Body of pancreas (tissue), 4 donors: ENCODE data around the gene OR10P1. TPM values are rescaled to one million over a fixed set of nuclear protein-coding genes. Genes with fewer than 3 reads are reported as not detected.

Source experiments
- ATAC-seq: fragments of 150-250 bp; one replicate; pipeline ENCODE4 v1.9.1; 2016
- DNase-seq, 4 donors: peaks; one replicate each; pipeline ENCODE4 v3.0.0-alpha.2; 2019
- H3K27ac ChIP-seq, 4 donors: fragments of 200-600 bp; sonication (generic); 1 replicate in 3 of 4; 2 replicates in 1 of 4; pipeline versions ENCODE4 v1.5.1 to v1.6.1; 2016 to 2019; ENCODE audit warnings: mild to moderate bottlenecking in 1 of 4, mixed read lengths in 1 of 4, moderate library complexity in 1 of 4
- H3K27me3 ChIP-seq, 2 donors: fragments of 200-600 bp; sonication (generic); one replicate each; pipeline ENCODE4 v1.6.0; 2016; ENCODE audit warnings: mild to moderate bottlenecking in 1 of 2
- H3K36me3 ChIP-seq, 2 donors: fragments of 200-600 bp; sonication (generic); replicated peaks in 1 of 2; 2 replicates each; pipeline ENCODE4 v1.5.1; 2016; ENCODE audit warnings: low read depth in 2 of 2; ENCODE audit not compliant: insufficient read depth in 1 of 2
- H3K4me1 ChIP-seq: fragments of 200-600 bp; sonication (generic); one replicate; pipeline ENCODE4 v1.6.0; 2016
- H3K4me3 ChIP-seq, 2 donors: fragments of 200-600 bp; sonication (generic); 1 replicate in 1 of 2; 2 replicates in 1 of 2; pipeline ENCODE4 v1.5.1; 2016 to 2019
- H3K9me3 ChIP-seq, 3 donors: fragments of 200-600 bp; sonication (generic); 1 replicate in 2 of 3; 2 replicates in 1 of 3; pipeline ENCODE4 v1.5.1; 2016
- POLR2A ChIP-seq, 3 donors: fragments of 450-650 bp; IDR thresholded peaks; one replicate each; pipeline ENCODE4 v1.6.1; 2016; ENCODE audit warnings: antibody characterized with exemption in 3 of 3, mild to moderate bottlenecking in 2 of 3
- WGBS, 2 donors: methylation state at CpG; one replicate each; pipeline ENCODE4 v1.1.5; 2017; 5-methylcytosine and 5-hydroxymethylcytosine counted together
- intact Hi-C: fragments of 100-400 bp; cut with DNase I; formaldehyde crosslinking; loops from one replicate; pipeline ENCODE4 v1.15.1; 2023
- total RNA-seq, 2 donors: library from RNA; depleted of rRNA; stranded (reverse); fragments of >200 nt; gene quantifications; one replicate each; pipeline ENCODE4 v1.1.0, GENCODE V29; 2016
- TF ChIP-seq, protein P1 (sequence below), 7 experiments: fragments of 450-650 bp in 4 of 7; fragments of 200-600 bp in 3 of 7; sonication (generic) in 3 of 7; IDR thresholded peaks; one replicate each; pipeline ENCODE4 v1.5.1; 2016 to 2019; ENCODE audit warnings: antibody characterized with exemption in 7 of 7

OR10P1 gene
- total RNA-seq, 2 donors from 2014 or later = not detected

DNA sequence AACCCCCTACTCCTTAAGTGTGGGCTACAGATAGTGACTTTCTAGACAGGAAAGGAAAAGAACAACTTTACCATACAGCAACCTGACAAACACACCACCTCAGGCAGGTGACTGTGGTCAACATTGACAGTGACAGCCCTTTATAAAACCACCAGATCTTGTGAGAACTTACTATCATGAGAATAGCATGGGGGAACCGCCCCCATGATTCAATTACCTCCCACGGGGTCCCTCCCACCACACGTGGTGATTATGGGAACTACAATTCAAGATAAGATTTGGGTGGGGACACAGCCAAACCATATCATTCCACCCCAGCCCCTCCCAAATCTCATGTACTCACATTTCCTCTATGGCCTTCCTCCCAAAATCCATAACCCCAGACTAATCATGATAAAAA is 16.3 kb downstream of the OR10P1 start:
- ATAC-seq = no peak
- Histone ChIP-seq H3K27ac (no peak overlapping the region), H3K36me3 (no peaks in the 10 kb centered on the region), H3K4me3 (no peak overlapping the region), H3K27me3 (no peaks in the 10 kb centered on the region), H3K4me1 (peaks cover 4% of the 10 kb centered on the region), H3K9me3 (no peaks in the 10 kb centered on the region)
- intact Hi-C loops = no loop called here
- no peak for DNase-seq
- no peak for TF ChIP-seq POLR2A (IDR thresholded peaks at IDR 0.05)
- TF ChIP-seq, protein P1, sequence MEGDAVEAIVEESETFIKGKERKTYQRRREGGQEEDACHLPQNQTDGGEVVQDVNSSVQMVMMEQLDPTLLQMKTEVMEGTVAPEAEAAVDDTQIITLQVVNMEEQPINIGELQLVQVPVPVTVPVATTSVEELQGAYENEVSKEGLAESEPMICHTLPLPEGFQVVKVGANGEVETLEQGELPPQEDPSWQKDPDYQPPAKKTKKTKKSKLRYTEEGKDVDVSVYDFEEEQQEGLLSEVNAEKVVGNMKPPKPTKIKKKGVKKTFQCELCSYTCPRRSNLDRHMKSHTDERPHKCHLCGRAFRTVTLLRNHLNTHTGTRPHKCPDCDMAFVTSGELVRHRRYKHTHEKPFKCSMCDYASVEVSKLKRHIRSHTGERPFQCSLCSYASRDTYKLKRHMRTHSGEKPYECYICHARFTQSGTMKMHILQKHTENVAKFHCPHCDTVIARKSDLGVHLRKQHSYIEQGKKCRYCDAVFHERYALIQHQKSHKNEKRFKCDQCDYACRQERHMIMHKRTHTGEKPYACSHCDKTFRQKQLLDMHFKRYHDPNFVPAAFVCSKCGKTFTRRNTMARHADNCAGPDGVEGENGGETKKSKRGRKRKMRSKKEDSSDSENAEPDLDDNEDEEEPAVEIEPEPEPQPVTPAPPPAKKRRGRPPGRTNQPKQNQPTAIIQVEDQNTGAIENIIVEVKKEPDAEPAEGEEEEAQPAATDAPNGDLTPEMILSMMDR (IDR thresholded peaks at IDR 0.05) = no peak
- 50 to 56% methylated on average over 3 of the region's 3 CpGs for WGBS, 2 donors

DNA sequence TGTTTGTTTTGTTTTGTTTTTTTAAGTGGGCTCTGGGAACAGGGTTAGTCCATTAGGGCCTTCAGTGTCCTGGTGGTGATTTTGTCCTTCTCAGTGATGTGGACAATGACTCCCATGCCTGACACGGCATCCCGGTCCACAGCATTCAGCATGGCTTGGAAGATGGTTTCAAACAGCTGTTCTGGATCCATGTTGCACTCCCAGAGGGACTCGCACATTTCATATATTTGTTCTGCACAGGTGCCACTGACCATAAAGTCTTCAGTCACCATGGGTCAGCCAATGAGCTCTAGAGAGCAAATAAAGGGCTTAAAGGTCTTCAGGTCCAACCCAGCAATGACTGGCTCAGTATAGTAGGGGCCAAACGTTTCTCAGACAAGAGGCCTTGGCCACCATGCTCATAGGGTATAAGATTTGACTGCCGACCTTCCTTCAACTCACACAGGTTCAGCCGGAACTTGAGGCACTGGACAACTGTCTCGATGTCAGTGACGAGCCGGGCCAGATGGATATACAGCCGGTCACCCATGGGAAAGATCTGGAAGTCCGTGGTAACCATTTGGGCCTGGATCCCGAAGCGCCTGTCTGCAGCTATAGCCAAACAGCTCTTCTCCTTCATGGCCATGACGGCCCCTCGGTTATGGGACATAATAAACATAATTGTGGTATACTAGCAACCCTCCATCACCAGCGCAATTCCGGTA is 18.0 kb downstream of the OR10P1 start:
- H3K4me3 ChIP-seq = no peak overlapping the region
- no peak overlapping the region for H3K27ac ChIP-seq
- H3K4me1 ChIP-seq = peaks cover 4% of the 10 kb centered on the region
- H3K27me3 ChIP-seq = no peaks in the 10 kb centered on the region
- intact Hi-C loops = no loop called here
- no peak for DNase-seq
- TF ChIP-seq POLR2A (IDR thresholded peaks at IDR 0.05) = no peak
- TF ChIP-seq, protein P1 (IDR thresholded peaks at IDR 0.05) = no peak
- no peak for ATAC-seq
- no peaks in the 10 kb centered on the region for H3K36me3 ChIP-seq
- H3K9me3 ChIP-seq = no peaks in the 10 kb centered on the region
- 65 to 85% methylated on average over 10 to 17 of the region's 17 CpGs for WGBS, 2 donors

DNA sequence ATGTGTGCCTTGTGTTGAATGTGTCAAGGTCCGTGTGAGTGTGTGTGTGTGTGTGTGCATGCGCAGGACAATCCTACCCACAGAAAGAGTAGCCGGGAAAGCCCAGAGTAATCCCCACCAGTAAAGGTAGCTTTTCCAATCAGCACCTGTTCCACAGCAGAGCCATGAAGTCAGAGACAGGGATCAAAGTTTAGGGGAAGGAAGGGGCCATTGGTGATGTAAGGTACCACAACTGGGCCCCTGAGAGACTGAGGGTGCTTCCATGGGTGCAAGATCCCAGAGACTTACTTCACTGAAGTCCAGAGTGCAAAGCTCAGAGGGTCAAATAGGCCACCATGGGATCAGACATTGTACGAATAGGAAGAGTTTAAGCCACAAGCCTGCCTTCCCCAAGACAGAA is 20.5 kb downstream of the OR10P1 start:
- TF ChIP-seq POLR2A (IDR thresholded peaks at IDR 0.05) = no peak
- TF ChIP-seq, protein P1 (IDR thresholded peaks at IDR 0.05) = no peak
- intact Hi-C loops = no loop called here
- Histone ChIP-seq H3K4me3 (no peak overlapping the region), H3K27ac (no peak overlapping the region), H3K9me3 (no peaks in the 10 kb centered on the region), H3K27me3 (peaks cover 0 to 3% of the 10 kb centered on the region in 2 donors), H3K36me3 (no peaks in the 10 kb centered on the region), H3K4me1 (peaks cover 4% of the 10 kb centered on the region)
- DNase-seq (no peak), ATAC-seq (no peak)
- WGBS, 2 donors = 76 to 79% methylated on average over 4 of the region's 4 CpGs

DNA sequence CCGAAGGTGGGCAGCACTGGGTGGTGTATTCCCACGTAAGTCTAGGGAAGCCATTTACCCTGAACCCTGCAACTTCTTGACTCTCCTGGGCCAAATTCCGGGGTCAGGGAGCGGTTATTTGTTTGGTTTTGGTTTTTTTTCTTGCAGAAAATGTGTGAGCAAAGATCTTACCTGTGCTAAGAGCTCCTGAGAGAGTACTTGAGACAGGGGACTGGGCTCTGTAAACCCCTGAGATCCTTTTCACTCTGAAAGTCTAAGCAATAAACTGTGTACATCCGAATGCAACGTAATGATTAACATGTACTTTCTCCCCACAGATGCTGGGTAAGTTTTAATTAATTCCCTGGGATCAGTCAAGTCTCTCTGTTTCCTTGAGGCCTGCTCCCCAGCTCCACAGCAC is 21.5 kb downstream of the OR10P1 start:
- H3K27ac ChIP-seq = no peak overlapping the region
- DNase-seq (no peak), ATAC-seq (no peak)
- WGBS, 2 donors = 59 to 77% methylated on average over 6 of the region's 6 CpGs
- H3K36me3 ChIP-seq = no peaks in the 10 kb centered on the region
- H3K9me3 ChIP-seq = no peaks in the 10 kb centered on the region
- intact Hi-C loops = no loop called here
- H3K4me3 ChIP-seq = no peak overlapping the region
- TF ChIP-seq, protein P1 (IDR thresholded peaks at IDR 0.05) = no peak
- TF ChIP-seq POLR2A (IDR thresholded peaks at IDR 0.05) = no peak
- H3K27me3 ChIP-seq = peaks cover 0 to 3% of the 10 kb centered on the region in 2 donors
- H3K4me1 ChIP-seq = peaks cover 4% of the 10 kb centered on the region
